H9 (cell line): ENCODE data around the gene PDK2. TPM values are rescaled to one million over a fixed set of nuclear protein-coding genes. Genes with fewer than 3 reads are reported as not detected.

Source experiments
- DNase-seq: peaks from one replicate; pipeline ENCODE4 v3.0.0-alpha.2; 2017
- H2AFZ ChIP-seq: one replicate; pipeline ENCODE4 v1.6.1; 2013; ENCODE audit warnings: mild to moderate bottlenecking, low read length, control low read depth, moderate library complexity
- H2AK5ac ChIP-seq: 2 replicates; pipeline ENCODE4 v1.6.1; 2013; ENCODE audit warnings: low read length, control low read depth, mixed read lengths; ENCODE audit not compliant: insufficient read length
- H2BK120ac ChIP-seq: one replicate; pipeline ENCODE4 v1.6.1; 2013; ENCODE audit warnings: low read depth, mild to moderate bottlenecking, low read length, control low read depth, inconsistent platforms; ENCODE audit not compliant: poor library complexity, severe bottlenecking
- H2BK12ac ChIP-seq: 2 replicates; pipeline ENCODE4 v1.6.1; 2013; ENCODE audit warnings: low read length, control low read depth, mixed read lengths, low read depth; ENCODE audit not compliant: insufficient read length
- H2BK15ac ChIP-seq: 2 replicates; pipeline ENCODE4 v1.6.1; 2013; ENCODE audit warnings: low read depth, low read length, control low read depth
- H2BK20ac ChIP-seq: one replicate; pipeline ENCODE4 v1.6.1; 2013; ENCODE audit warnings: low read depth, mild to moderate bottlenecking, low read length, control low read depth, inconsistent platforms; ENCODE audit not compliant: poor library complexity, severe bottlenecking
- H2BK5ac ChIP-seq: 2 replicates; pipeline ENCODE4 v1.6.1; 2013; ENCODE audit warnings: low read length, control low read depth, mixed read lengths; ENCODE audit not compliant: insufficient read length
- H3K14ac ChIP-seq: 2 replicates; pipeline ENCODE4 v1.6.1; 2013; ENCODE audit warnings: low read length, control low read depth; ENCODE audit not compliant: insufficient read depth
- H3K18ac ChIP-seq: 2 replicates; pipeline ENCODE4 v1.6.1; 2013; ENCODE audit warnings: low read depth, mild to moderate bottlenecking, mixed read lengths, low read length, control low read depth; ENCODE audit not compliant: insufficient read length
- H3K23ac ChIP-seq: 2 replicates; pipeline ENCODE4 v1.6.1; 2013; ENCODE audit warnings: low read length, control low read depth, mixed read lengths, low read depth; ENCODE audit not compliant: insufficient read length
- H3K23me2 ChIP-seq: 2 replicates; pipeline ENCODE4 v1.6.1; 2013; ENCODE audit warnings: low read depth, mild to moderate bottlenecking, mixed read lengths, low read length, control low read depth; ENCODE audit not compliant: insufficient read length, poor library complexity, severe bottlenecking
- H3K27ac ChIP-seq: 2 replicates; pipeline ENCODE4 v1.5.1; 2013; ENCODE audit warnings: low read length, control low read depth, mixed read lengths, low read depth; ENCODE audit not compliant: insufficient read length
- H3K27me3 ChIP-seq: 2 replicates; pipeline ENCODE4 v1.6.1; 2013; ENCODE audit warnings: low read length, control low read depth, inconsistent platforms; ENCODE audit not compliant: insufficient read depth
- H3K4ac ChIP-seq: 2 replicates; pipeline ENCODE4 v1.6.1; 2013; ENCODE audit warnings: low read depth, mild to moderate bottlenecking, control low read depth, inconsistent platforms, low read length, moderate library complexity
- H3K4me1 ChIP-seq: 2 replicates; pipeline ENCODE4 v1.6.1; 2013; ENCODE audit warnings: low read length, control low read depth, inconsistent platforms; ENCODE audit not compliant: insufficient read depth
- H3K4me2 ChIP-seq: 2 replicates; pipeline ENCODE4 v1.6.1; 2013; ENCODE audit warnings: low read length, control low read depth, mixed read lengths; ENCODE audit not compliant: insufficient read length, insufficient read depth
- H3K56ac ChIP-seq: 2 replicates; pipeline ENCODE4 v1.6.1; 2013; ENCODE audit warnings: low read depth, mild to moderate bottlenecking, mixed read lengths, low read length, control low read depth; ENCODE audit not compliant: insufficient read length
- H3K79me1 ChIP-seq: 2 replicates; pipeline ENCODE4 v1.6.1; 2013; ENCODE audit warnings: low read depth, mild to moderate bottlenecking, moderate library complexity, low read length, control low read depth, inconsistent platforms; ENCODE audit not compliant: insufficient read depth, poor library complexity, severe bottlenecking
- H3K79me2 ChIP-seq: 2 replicates; pipeline ENCODE4 v1.6.1; 2013; ENCODE audit warnings: low read length, control low read depth, inconsistent platforms; ENCODE audit not compliant: insufficient read depth
- H3K9ac ChIP-seq: 2 replicates; pipeline ENCODE4 v1.6.1; 2013; ENCODE audit warnings: low read length, control low read depth, mixed read lengths; ENCODE audit not compliant: insufficient read length; ENCODE audit errors: extremely low read depth
- H3K9me3 ChIP-seq: one replicate; pipeline ENCODE4 v1.6.1; 2013; ENCODE audit warnings: low read depth, low read length, inconsistent platforms; ENCODE audit not compliant: control insufficient read depth
- H3T11ph ChIP-seq: one replicate; pipeline ENCODE4 v1.6.1; 2013; ENCODE audit warnings: mild to moderate bottlenecking, low read length, control low read depth, inconsistent platforms
- H4K20me1 ChIP-seq: one replicate; pipeline ENCODE4 v1.6.1; 2013; ENCODE audit not compliant: control insufficient read depth, insufficient read length, insufficient read depth
- H4K5ac ChIP-seq: 2 replicates; pipeline ENCODE4 v1.6.1; 2013; ENCODE audit warnings: low read depth, mild to moderate bottlenecking, mixed read lengths, low read length, control low read depth; ENCODE audit not compliant: insufficient read length
- H4K8ac ChIP-seq: replicated peaks from 2 replicates; pipeline ENCODE4 v1.6.1; 2013; ENCODE audit warnings: low read length, control low read depth, mixed read lengths, low read depth; ENCODE audit not compliant: insufficient read length
- H4K91ac ChIP-seq: 2 replicates; pipeline ENCODE4 v1.6.1; 2013; ENCODE audit warnings: low read depth, mild to moderate bottlenecking, moderate library complexity, mixed read lengths, low read length, control low read depth; ENCODE audit not compliant: insufficient read length
- H3K27ac Mint-ChIP-seq, 3 experiments: 2 replicates in 2 of 3; 3 replicates in 1 of 3; pipeline ENCODE4 v1.8.0; 2020 to 2021; ENCODE audit warnings: mixed read lengths in 3 of 3, mild to moderate bottlenecking in 1 of 3, moderate library complexity in 1 of 3
- H3K27me3 Mint-ChIP-seq: 2 replicates; pipeline ENCODE4 v1.8.0; 2021; ENCODE audit warnings: low read depth, mild to moderate bottlenecking, moderate library complexity, mixed read lengths
- H3K36me3 Mint-ChIP-seq, 3 experiments: 2 replicates in 2 of 3; 3 replicates in 1 of 3; pipeline ENCODE4 v1.8.0; 2020 to 2021; ENCODE audit warnings: low read depth in 3 of 3, mixed read lengths in 3 of 3; ENCODE audit not compliant: insufficient read depth in 1 of 3
- H3K4me1 Mint-ChIP-seq, 2 experiments: 2 replicates each; pipeline ENCODE4 v1.8.0; 2020; ENCODE audit warnings: mixed read lengths in 2 of 2
- H3K4me3 Mint-ChIP-seq, 2 experiments: 2 replicates in 1 of 2; 3 replicates in 1 of 2; pipeline ENCODE4 v1.8.0; 2020 to 2021; ENCODE audit warnings: mild to moderate bottlenecking in 2 of 2, mixed read lengths in 2 of 2, moderate library complexity in 1 of 2
- H3K9me3 Mint-ChIP-seq, 2 experiments: 2 replicates in 1 of 2; 3 replicates in 1 of 2; pipeline ENCODE4 v1.8.0; 2020; ENCODE audit warnings: mild to moderate bottlenecking in 2 of 2, mixed read lengths in 2 of 2, moderate library complexity in 1 of 2
- CTCF ChIP-seq: fragments of 200-600 bp; sonication (generic); conservative IDR thresholded peaks from 3 replicates; pipeline ENCODE4 v1.8.0; 2021; ENCODE audit warnings: antibody characterized with exemption, mild to moderate bottlenecking
- WGBS: extraction: QIAGEN DNeasy Blood & Tissue Kit; methylation state at CpG from one replicate; pipeline ENCODE4 v1.1.7; 2013; ENCODE audit warnings: missing lambda C conversion rate, low lambda C conversion rate, mixed read lengths; ENCODE audit not compliant: insufficient read length; ENCODE audit errors: extremely low coverage; 5-methylcytosine and 5-hydroxymethylcytosine counted together
- total RNA-seq: library from RNA; stranded (reverse); gene quantifications from 2 replicates; pipeline ENCODE4 v1.2.1, GENCODE V29; 2021

PDK2 gene
- total RNA-seq, 1 experiment from 2014 or later, result 19.9 TPM

GRCh38 chr17:50064253-50065001 lies 30.7 kb upstream of the PDK2 start:
- Histone ChIP-seq H4K8ac (no peak overlapping the region), H3K23ac (no peak overlapping the region), H3K23me2 (no peaks in the 10 kb centered on the region), H4K5ac (no peak overlapping the region), H2BK12ac (no peak overlapping the region), H3K79me2 (no peaks in the 10 kb centered on the region; the same call in 1 of the 2 replicates), H2AK5ac (no peak overlapping the region), H3K79me1 (no peaks in the 10 kb centered on the region), H2BK5ac (no peak overlapping the region), H3T11ph (no peak overlapping the region), H2BK120ac (no peak overlapping the region), H2AFZ (no peak overlapping the region), H2BK20ac (no peak overlapping the region), H3K9me3 (no peaks in the 10 kb centered on the region), H3K4me1 (no peaks in the 10 kb centered on the region), H3K9ac (no peak overlapping the region), H3K4ac (no peak overlapping the region), H3K27ac (no peak overlapping the region), H2BK15ac (no peak overlapping the region), H3K4me2 (no peak overlapping the region), H4K91ac (no peak overlapping the region), H4K20me1 (no peaks in the 10 kb centered on the region), H3K56ac (no peak overlapping the region), H3K18ac (no peak overlapping the region), H3K27me3 (no peaks in the 10 kb centered on the region), H3K14ac (no peak overlapping the region; the same call in 1 of the 2 replicates)
- no peak for TF ChIP-seq CTCF
- peaks cover 0 to 5% (median 0%) of the 10 kb centered on the region in 3 experiments; a peak in 1 of 7 replicates for H3K36me3 Mint-ChIP-seq
- peaks cover 1% of the 10 kb centered on the region; the same call in 1 of the 2 replicates for H3K27me3 Mint-ChIP-seq
- H3K9me3 Mint-ChIP-seq, result no peaks in the 10 kb centered on the region
- H3K4me3 Mint-ChIP-seq, result no peak overlapping the region
- peaks cover 13 to 14% of the 10 kb centered on the region in 2 experiments; a peak in 3 of 4 replicates for H3K4me1 Mint-ChIP-seq
- H3K27ac Mint-ChIP-seq, result peak overlapping the region in 2 of 3 experiments; percentile 30 to 61; a peak in 1 of 7 replicates
- no peak for DNase-seq
- no CpG with 5 or more reads among the region's 20 CpGs for WGBS
